Gastroesophageal sphincter (tissue), 3 donors: ENCODE data around the gene ZNF343.

Source experiments
- CTCF ChIP-seq, 4 experiments: fragments of 200-600 bp in 2 of 4; fragments of 450-650 bp in 2 of 4; sonication (generic) in 1 of 4; IDR thresholded peaks; one replicate each; pipeline ENCODE4 v1.5.1; 2017 to 2019; ENCODE audit warnings: antibody characterized with exemption in 4 of 4, mild to moderate bottlenecking in 2 of 4, moderate library complexity in 2 of 4
- POLR2A ChIP-seq, 2 donors: fragments of 450-650 bp; IDR thresholded peaks; one replicate each; pipeline ENCODE4 v1.6.1; 2017; ENCODE audit warnings: antibody characterized with exemption in 2 of 2, mild to moderate bottlenecking in 2 of 2, moderate library complexity in 1 of 2

GRCh38 chr20:2462484-2462883 is 46.2 kb downstream of the ZNF343 start:
- TF ChIP-seq CTCF (IDR thresholded peaks at IDR 0.05) = no peak
- no peak for TF ChIP-seq POLR2A (IDR thresholded peaks at IDR 0.05)
